Measurements from ENCODE around the gene REEP6.

GRCh38 chr19:1481893-1482360 is 9.1 kb upstream of the REEP6 start:
- no peak for TF ChIP-seq GATA3 (IDR thresholded peaks at IDR 0.05; ENCODE audit: low read depth, low read length)
- TF ChIP-seq GATA2 (IDR thresholded peaks at IDR 0.05; ENCODE audit: low read depth, low read length): no peak

Measured in SH-SY5Y (cell line).